Mammary epithelial cell (primary cell): ENCODE data around the gene ITGBL1.

Experiments
- EZH2 ChIP-seq: IDR thresholded peaks from 2 replicates; pipeline ENCODE4 v1.6.1; 2012; ENCODE audit warnings: low read length, inconsistent platforms, borderline replicate concordance
- TF ChIP-seq, protein P1 (sequence below), 2 donors: IDR thresholded peaks in 1 of 2; conservative IDR thresholded peaks in 1 of 2; 2 replicates each; pipeline ENCODE4 v1.5.1; 2011 to 2012; ENCODE audit warnings: inconsistent platforms in 2 of 2, low read length in 2 of 2, mild to moderate bottlenecking in 2 of 2, control low read depth in 1 of 2, low read depth in 1 of 2; ENCODE audit not compliant: insufficient read depth in 1 of 2; ENCODE audit errors: extremely low read depth in 1 of 2

DNA sequence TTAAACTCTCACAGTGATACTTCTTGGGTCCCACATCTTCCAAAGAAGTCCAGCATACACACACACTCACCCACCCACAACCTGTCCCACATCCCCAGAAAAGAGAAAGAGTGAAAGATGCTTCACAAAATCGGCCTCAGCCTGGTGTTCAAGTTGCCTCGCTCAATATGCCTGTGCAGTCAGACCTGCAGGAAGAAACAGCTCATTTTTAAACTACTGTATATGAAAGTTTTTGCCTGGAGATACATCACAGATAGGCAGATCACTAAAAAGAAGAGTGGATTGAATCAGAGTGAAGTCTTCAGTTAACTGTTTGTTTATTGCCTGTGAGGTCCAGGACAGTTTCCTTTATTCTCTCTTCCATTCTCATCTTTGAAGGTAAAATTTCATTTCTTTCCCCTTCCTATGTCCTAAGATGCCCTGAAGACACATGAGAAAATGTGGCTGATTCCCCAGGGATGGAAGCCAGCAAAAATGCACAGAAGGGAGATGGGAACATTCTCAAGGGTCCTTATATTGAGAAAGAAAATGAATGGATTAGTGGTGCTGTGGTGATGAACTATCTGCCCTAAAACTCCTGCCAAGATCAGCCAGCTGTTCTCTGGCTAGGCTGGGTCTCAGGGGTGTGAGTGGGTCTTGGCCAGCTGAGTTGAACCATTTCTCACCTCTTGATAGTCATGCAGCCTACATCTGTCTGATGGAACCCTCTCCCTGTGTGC lies 259.0 kb downstream of the ITGBL1 start:
- TF ChIP-seq, protein P1, sequence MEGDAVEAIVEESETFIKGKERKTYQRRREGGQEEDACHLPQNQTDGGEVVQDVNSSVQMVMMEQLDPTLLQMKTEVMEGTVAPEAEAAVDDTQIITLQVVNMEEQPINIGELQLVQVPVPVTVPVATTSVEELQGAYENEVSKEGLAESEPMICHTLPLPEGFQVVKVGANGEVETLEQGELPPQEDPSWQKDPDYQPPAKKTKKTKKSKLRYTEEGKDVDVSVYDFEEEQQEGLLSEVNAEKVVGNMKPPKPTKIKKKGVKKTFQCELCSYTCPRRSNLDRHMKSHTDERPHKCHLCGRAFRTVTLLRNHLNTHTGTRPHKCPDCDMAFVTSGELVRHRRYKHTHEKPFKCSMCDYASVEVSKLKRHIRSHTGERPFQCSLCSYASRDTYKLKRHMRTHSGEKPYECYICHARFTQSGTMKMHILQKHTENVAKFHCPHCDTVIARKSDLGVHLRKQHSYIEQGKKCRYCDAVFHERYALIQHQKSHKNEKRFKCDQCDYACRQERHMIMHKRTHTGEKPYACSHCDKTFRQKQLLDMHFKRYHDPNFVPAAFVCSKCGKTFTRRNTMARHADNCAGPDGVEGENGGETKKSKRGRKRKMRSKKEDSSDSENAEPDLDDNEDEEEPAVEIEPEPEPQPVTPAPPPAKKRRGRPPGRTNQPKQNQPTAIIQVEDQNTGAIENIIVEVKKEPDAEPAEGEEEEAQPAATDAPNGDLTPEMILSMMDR (conservative IDR thresholded peaks at IDR 0.05 in 1 of 2, IDR thresholded peaks at IDR 0.05 in 1 of 2; ENCODE audit: extremely low read depth in 1 of 2, insufficient read depth in 1 of 2, low read depth in 1 of 2, low read length in 2 of 2), result no peak
- TF ChIP-seq EZH2, result no peak
